HL-60 (cell line): ENCODE measurements around the gene MTMR12.

Experiments used
- CTCF ChIP-seq: IDR thresholded peaks from one replicate; pipeline ENCODE4 v1.5.1; 2011; ENCODE audit warnings: low read length, control low read depth, inconsistent platforms; ENCODE audit not compliant: insufficient read depth
- REST ChIP-seq: IDR thresholded peaks from 2 replicates; pipeline ENCODE4 v1.6.1; 2012; ENCODE audit warnings: low read depth; ENCODE audit not compliant: insufficient replicate concordance
- SPI1 ChIP-seq: IDR thresholded peaks from 2 replicates; pipeline ENCODE4 v1.6.1; 2012; ENCODE audit warnings: low read depth, mild to moderate bottlenecking, borderline replicate concordance

- TF ChIP-seq CTCF (no peak), REST (no peak), SPI1 (no peak)
Observed at GRCh38 chr5:32314658-32315057, 1.9 kb upstream of the MTMR12 start.
